ENCODE measurements around the gene SYNPO2. TPM values are rescaled to one million over a fixed set of nuclear protein-coding genes. Genes with fewer than 3 reads are reported as not detected.

Gene SYNPO2
- total and polyA plus RNA-seq, 2 of the 8 experiments (the other 6 are each of a cell fraction or from before 2014, with no cell fraction given), result 0.50 to 4.2 TPM

GRCh38 chr4:119016636-119017035, 128.0 kb downstream of the SYNPO2 start:
- no peak overlapping the region for H2BK5ac ChIP-seq (ENCODE audit: low read depth, low read length)
- H4K8ac ChIP-seq (ENCODE audit: extremely low read depth, insufficient read depth, low read length), result no peak overlapping the region
- no peak overlapping the region for H3K27ac ChIP-seq (ENCODE audit: low read depth, low read length)
- no peak overlapping the region for H4K5ac ChIP-seq (ENCODE audit: insufficient read length, low read depth, low read length)
- FAIRE-seq, result no peak
- no peaks in the 10 kb centered on the region for H3K27me3 ChIP-seq (replicated peaks in 1 of 4; ENCODE audit: control insufficient read depth in 3 of 4, extremely low read depth in 1 of 4, insufficient read depth in 3 of 4, low read length in 3 of 4)
- ChIA-PET POLR2A (ENCODE audit: partially characterized antibody) (no interaction called here), CTCF (ENCODE audit: partially characterized antibody) (interaction anchor here (0.8 kb wide), 1 partner anchor 24 kb away, joined by 3 read pairs; no protein-coding TSS in a partner anchor)
- no peak for DNase-seq (ENCODE audit: low read depth in 1 of 2, low spot score in 2 of 2)
- H3K23me2 ChIP-seq (ENCODE audit: low read depth, low read length), result no peaks in the 10 kb centered on the region
- H4K91ac ChIP-seq (replicated peaks; ENCODE audit: insufficient read length, low read length), result no peak overlapping the region
- H3K23ac ChIP-seq (ENCODE audit: insufficient read length), result no peak overlapping the region
- no peaks in the 10 kb centered on the region for H3K9me3 ChIP-seq (ENCODE audit: insufficient read depth in 2 of 2, low read depth in 1 of 2, low read length in 1 of 2)
- no peak overlapping the region for H3K56ac ChIP-seq (replicated peaks; ENCODE audit: insufficient read length, low read depth, low read length)
- WGBS, 2 experiments (ENCODE audit: extremely low coverage in 1 of 2, insufficient coverage in 1 of 2, insufficient read length in 1 of 2, insufficient replicate concordance in 2 of 2, low coverage in 1 of 2, low lambda C conversion rate in 2 of 2, missing lambda C conversion rate in 1 of 2), result 78% methylated on average over 2 of the region's 2 CpGs; no CpG with 5 or more reads in 1 of the 2 experiments
- no peak overlapping the region for H2BK15ac ChIP-seq (ENCODE audit: low read length)
- no peak overlapping the region for H2BK20ac ChIP-seq (ENCODE audit: low read length)
- no peak overlapping the region for H2AFZ ChIP-seq (ENCODE audit: low read length)
- no peak overlapping the region for H2BK120ac ChIP-seq (replicated peaks; ENCODE audit: low read depth, low read length)
- H3K18ac ChIP-seq (ENCODE audit: extremely low read depth, low read length), result no peak overlapping the region
- H3K14ac ChIP-seq (ENCODE audit: insufficient read length), result no peak overlapping the region
- no peaks in the 10 kb centered on the region for H3K36me3 ChIP-seq (ENCODE audit: control insufficient read depth in 2 of 4, insufficient read depth in 4 of 4, low read length in 3 of 4)
- no peaks in the 10 kb centered on the region for H4K20me1 ChIP-seq (replicated peaks in 1 of 2; ENCODE audit: control insufficient read depth in 1 of 2, insufficient read depth in 2 of 2, low read length in 2 of 2)
- H3K79me2 ChIP-seq (ENCODE audit: control insufficient read depth in 1 of 2, insufficient read depth in 2 of 2, low read length in 2 of 2), result no peaks in the 10 kb centered on the region
- no peak overlapping the region for H2BK12ac ChIP-seq (ENCODE audit: low read depth, low read length)
- H3K4ac ChIP-seq (replicated peaks; ENCODE audit: insufficient read length, low read depth, low read length), result no peak overlapping the region
- H3K4me1 ChIP-seq (replicated peaks in 1 of 4; ENCODE audit: control insufficient read depth in 3 of 4, insufficient read depth in 4 of 4, low read length in 3 of 4), result peaks cover 0 to 3% (median 0%) of the 10 kb centered on the region in 4 experiments; a peak in 1 of 7 replicates
- H2AK5ac ChIP-seq (ENCODE audit: low read depth, low read length), result no peak overlapping the region
- no peak overlapping the region for H3K4me3 ChIP-seq (ENCODE audit: extremely low read depth in 1 of 4, insufficient read depth in 2 of 4, low read depth in 3 of 4, low read length in 4 of 4)
- H3K79me1 ChIP-seq (ENCODE audit: low read depth, low read length), result no peaks in the 10 kb centered on the region
- H3K4me2 ChIP-seq (ENCODE audit: insufficient read depth in 1 of 2, low read depth in 2 of 2, low read length in 2 of 2), result no peak overlapping the region
- no peak overlapping the region for H3K9ac ChIP-seq (replicated peaks in 1 of 4; ENCODE audit: extremely low read depth in 1 of 4, low read depth in 3 of 4, low read length in 3 of 4)
- TF ChIP-seq CEBPB (IDR thresholded peaks at IDR 0.05; ENCODE audit: low read depth, low read length), result no peak
- TF ChIP-seq BRCA1 (IDR thresholded peaks at IDR 0.05; ENCODE audit: low read depth, low read length), result no peak

Data from H1 (cell line).